HCT116 (cell line): ENCODE measurements around the gene BMP7. TPM values are rescaled to one million over a fixed set of nuclear protein-coding genes. Genes with fewer than 3 reads are reported as not detected.

Source experiments
- ATAC-seq: fragments of 200-7000 bp; cut with Tn5 transposase; 2 replicates; pipeline ENCODE4 v1.9.1; 2020; ENCODE audit warnings: mild to moderate bottlenecking, moderate library complexity
- BruUV-seq: library from RNA; stranded (reverse); fragments of 400-500 nt; replicated peaks from 2 replicates; lab custom pipeline; 2021; lab: Mats Ljungman, UMichigan
- CTCF ChIA-PET: fragments of 300-600 bp; sonication (Branson Sonifier 250); formaldehyde crosslinking; loops from one replicate; lab custom pipeline; 2021; ENCODE audit warnings: antibody characterized with exemption; lab: Charles Lee
- POLR2A ChIA-PET: fragments of 300-600, 350-600 bp; sonication (Branson Sonifier 250); formaldehyde crosslinking; loops from one replicate; lab custom pipeline; 2021; ENCODE audit warnings: antibody characterized with exemption; lab: Charles Lee
- RAD21 ChIA-PET, 2 experiments: fragments of 300-600 bp; sonication (Branson Sonifier 250); formaldehyde crosslinking; loops; one replicate each; lab custom pipeline; 2023; ENCODE audit warnings: low total read pairs in 2 of 2; ENCODE audit not compliant: uncharacterized antibody in 2 of 2, unreplicated experiment in 2 of 2, low non-redundant PET in 1 of 2; lab: Charles Lee
- DNase-seq: peaks from one replicate; pipeline ENCODE4 v3.0.0-alpha.2; 2010; ENCODE audit warnings: low read depth, low spot score
- H2AFZ ChIP-seq: fragments of 200-600 bp; shearing (Covaris generic), sonication (generic); 2 replicates; pipeline ENCODE4 v1.6.1; 2017; ENCODE audit warnings: low read depth, mixed run types, mixed read lengths, antibody characterized with exemption, low read length; ENCODE audit not compliant: poor library complexity, severe bottlenecking
- H3K27ac ChIP-seq: 2 replicates; pipeline ENCODE4 v1.5.1; 2012; ENCODE audit warnings: low read depth, low read length
- H3K27me3 ChIP-seq: fragments of 200-600 bp; sonication (generic); 2 replicates; pipeline ENCODE4 v1.6.1; 2016; ENCODE audit warnings: mixed run types, low read length, mixed read lengths; ENCODE audit not compliant: insufficient read depth
- H3K36me3 ChIP-seq, 2 experiments: fragments of 200-500 bp in 1 of 2; fragments of 200-600 bp in 1 of 2; sonication (Bioruptor generic) in 1 of 2; sonication (generic) in 1 of 2; 2 replicates each; pipeline versions ENCODE4 v1.5.1 to v1.6.1; 2014 to 2016; ENCODE audit warnings: low read length in 2 of 2, inconsistent platforms in 1 of 2, mixed read lengths in 1 of 2, mixed run types in 1 of 2; ENCODE audit not compliant: insufficient read depth in 2 of 2, control insufficient read depth in 1 of 2
- H3K4me1 ChIP-seq, 2 experiments: fragments of 200-600 bp in 1 of 2; sonication (generic) in 1 of 2; 2 replicates each; pipeline versions ENCODE4 v1.5.1 to v1.6.1; 2012 to 2017; ENCODE audit warnings: low read length in 2 of 2, inconsistent platforms in 1 of 2, mild to moderate bottlenecking in 1 of 2, mixed read lengths in 1 of 2, mixed run types in 1 of 2, moderate library complexity in 1 of 2; ENCODE audit not compliant: insufficient read depth in 2 of 2, control insufficient read depth in 1 of 2
- H3K4me2 ChIP-seq: fragments of 200-600 bp; sonication (generic); 2 replicates; pipeline ENCODE4 v1.6.1; 2017; ENCODE audit warnings: mixed run types, low read length, mixed read lengths
- H3K4me3 ChIP-seq, 2 experiments: fragments of 200-600 bp in 1 of 2; sonication (generic) in 1 of 2; replicated peaks in 1 of 2; 2 replicates each; pipeline ENCODE4 v1.5.1; 2011 to 2016; ENCODE audit warnings: low read length in 2 of 2, control low read depth in 1 of 2, low read depth in 1 of 2, mild to moderate bottlenecking in 1 of 2, mixed read lengths in 1 of 2, mixed run types in 1 of 2
- H3K79me2 ChIP-seq: fragments of 200-600 bp; sonication (generic); 2 replicates; pipeline ENCODE4 v1.6.1; 2017; ENCODE audit warnings: mild to moderate bottlenecking, mixed run types, low read length, moderate library complexity, mixed read lengths; ENCODE audit not compliant: insufficient read depth
- H3K9ac ChIP-seq: fragments of 200-600 bp; sonication (generic); 2 replicates; pipeline ENCODE4 v1.6.1; 2016; ENCODE audit warnings: low read length, mixed read lengths
- H3K9me2 ChIP-seq: fragments of 200-600 bp; sonication (generic), shearing (Covaris generic); 2 replicates; pipeline ENCODE4 v1.6.1; 2017; ENCODE audit warnings: mixed run types, mild to moderate bottlenecking, moderate library complexity; ENCODE audit not compliant: insufficient read depth
- H3K9me3 ChIP-seq, 2 experiments: fragments of 200-500 bp in 1 of 2; fragments of 200-600 bp in 1 of 2; sonication (Bioruptor generic) in 1 of 2; sonication (generic) in 1 of 2; 2 replicates each; pipeline ENCODE4 v1.6.1; 2014 to 2017; ENCODE audit warnings: low read length in 2 of 2, mixed read lengths in 2 of 2, inconsistent platforms in 1 of 2, low read depth in 1 of 2, mild to moderate bottlenecking in 1 of 2, mixed run types in 1 of 2, moderate library complexity in 1 of 2; ENCODE audit not compliant: control insufficient read depth in 1 of 2, insufficient read depth in 1 of 2
- H4K20me1 ChIP-seq: fragments of 200-600 bp; sonication (generic), shearing (Covaris generic); 2 replicates; pipeline ENCODE4 v1.6.1; 2017; ENCODE audit warnings: mixed run types, mild to moderate bottlenecking, moderate library complexity; ENCODE audit not compliant: insufficient read depth
- CBX3 ChIP-seq: IDR thresholded peaks from 2 replicates; pipeline ENCODE4 v1.6.1; 2012; ENCODE audit warnings: low read depth
- CEBPB ChIP-seq: IDR thresholded peaks from 2 replicates; pipeline ENCODE4 v1.6.1; 2012; ENCODE audit warnings: low read depth
- EGR1 ChIP-seq: IDR thresholded peaks from 2 replicates; pipeline ENCODE4 v1.6.1; 2012; ENCODE audit warnings: low read depth
- EZH2 ChIP-seq: fragments of 200-600 bp; sonication (generic); IDR thresholded peaks from 2 replicates; pipeline ENCODE4 v1.6.1; 2017; ENCODE audit warnings: antibody characterized with exemption, mixed run types
- FOSL1 ChIP-seq: IDR thresholded peaks from 2 replicates; pipeline ENCODE4 v1.6.1; 2012; ENCODE audit warnings: low read depth
- JUND ChIP-seq: IDR thresholded peaks from 2 replicates; pipeline ENCODE4 v1.6.1; 2012
- RAD21 ChIP-seq: IDR thresholded peaks from 2 replicates; pipeline ENCODE4 v1.6.1; 2012; ENCODE audit warnings: low read depth, mild to moderate bottlenecking
- SIN3A ChIP-seq: IDR thresholded peaks from 2 replicates; pipeline ENCODE4 v1.6.1; 2012; ENCODE audit warnings: low read depth
- SP1 ChIP-seq: IDR thresholded peaks from 2 replicates; pipeline ENCODE4 v1.6.1; 2012; ENCODE audit warnings: low read depth
- SRF ChIP-seq: IDR thresholded peaks from 2 replicates; pipeline ENCODE4 v1.6.1; 2012; ENCODE audit warnings: low read depth
- TCF7L2 ChIP-seq: IDR thresholded peaks from 2 replicates; pipeline ENCODE4 v1.7.0; 2011; ENCODE audit warnings: borderline replicate concordance, inconsistent platforms; ENCODE audit not compliant: insufficient read depth, insufficient read length; ENCODE audit errors: extremely low read depth
- YY1 ChIP-seq: IDR thresholded peaks from 2 replicates; pipeline ENCODE4 v1.6.1; 2011; ENCODE audit warnings: low read length, low read depth, moderate library complexity, mild to moderate bottlenecking; ENCODE audit not compliant: insufficient replicate concordance; ENCODE audit errors: extremely low read depth
- ZFX ChIP-seq: fragments of 450-650 bp; IDR thresholded peaks from 2 replicates; pipeline ENCODE4 v1.6.1; 2017
- ZNF274 ChIP-seq: fragments of 200-500 bp; sonication (Bioruptor generic); IDR thresholded peaks from 2 replicates; pipeline ENCODE4 v1.6.1; 2014; ENCODE audit warnings: mild to moderate bottlenecking, low read depth, low read length, inconsistent platforms
- intact Hi-C: fragments of 100-400 bp; cut with micrococcal nuclease; formaldehyde crosslinking; loops from 2 replicates; pipeline ENCODE4 v1.10.0; 2022
- total RNA-seq: library from RNA; stranded (reverse); gene quantifications from one replicate; pipeline ENCODE4 v1.2.1, GENCODE V29; 2021; ENCODE audit not compliant: unreplicated experiment
- TF ChIP-seq, protein P1 (sequence below): IDR thresholded peaks from 2 replicates; pipeline ENCODE4 v1.6.1; 2012
- TF ChIP-seq, protein P2 (sequence below): IDR thresholded peaks from 2 replicates; pipeline ENCODE4 v1.6.1; 2012
- TF ChIP-seq, protein P3 (sequence below): IDR thresholded peaks from 2 replicates; pipeline ENCODE4 v1.6.1; 2012; ENCODE audit warnings: low read depth
- TF ChIP-seq, protein P4 (sequence below), 3 experiments: fragments of 200-600 bp in 1 of 3; sonication (generic) in 1 of 3; IDR thresholded peaks in 2 of 3; conservative IDR thresholded peaks in 1 of 3; 2 replicates each; pipeline ENCODE4 v1.5.1; 2012 to 2017; ENCODE audit warnings: low read depth in 2 of 3, low read length in 2 of 3, antibody characterized with exemption in 1 of 3, borderline replicate concordance in 1 of 3, control low read depth in 1 of 3, mild to moderate bottlenecking in 1 of 3, mixed read lengths in 1 of 3, mixed run types in 1 of 3, moderate library complexity in 1 of 3; ENCODE audit not compliant: insufficient read depth in 1 of 3

BMP7 gene
- total RNA-seq, 1 experiment from 2014 or later = 7.0 TPM

DNA sequence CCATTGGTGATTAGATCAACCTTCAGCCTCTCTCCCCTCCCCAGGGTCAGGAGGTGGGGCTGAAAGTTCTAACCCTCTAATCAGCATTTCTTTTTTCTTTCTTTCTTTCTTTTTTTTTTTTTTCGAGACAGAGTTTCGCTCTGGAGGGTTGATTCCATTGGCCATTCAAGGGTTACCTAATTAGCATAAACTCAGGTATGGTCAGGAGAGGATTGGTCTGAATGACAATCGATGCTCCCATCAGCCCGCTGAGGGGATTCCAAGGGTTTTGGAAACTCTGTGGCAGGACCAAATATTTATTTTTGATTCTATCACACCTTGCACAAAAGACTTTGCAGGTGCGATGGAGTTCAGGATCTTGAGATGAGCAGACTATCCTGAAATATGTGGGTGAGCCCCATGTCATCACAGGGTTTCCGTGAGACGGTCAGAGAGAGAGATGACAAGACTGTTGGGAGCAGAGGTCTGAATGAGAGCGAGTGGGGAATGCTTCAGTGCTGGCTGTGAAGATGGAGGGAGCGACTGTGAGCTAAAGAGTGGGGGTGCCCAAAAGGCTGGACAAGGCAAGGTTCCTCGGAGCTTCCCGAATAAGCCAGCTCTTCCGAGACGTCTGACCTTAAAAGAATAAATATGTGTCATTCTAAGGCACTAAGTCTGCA, 107.1 kb downstream of the BMP7 start:
- no peaks in the 10 kb centered on the region for H4K20me1 ChIP-seq
- no peaks in the 10 kb centered on the region for H3K36me3 ChIP-seq
- H3K4me1 ChIP-seq = no peaks in the 10 kb centered on the region
- H3K9ac ChIP-seq = no peak overlapping the region
- H3K27ac ChIP-seq = no peak overlapping the region
- ATAC-seq = no peak
- no TSS peak for BruUV-seq
- ChIA-PET POLR2A (no interaction called here), CTCF (no interaction called here), RAD21 (no interaction called here)
- no peak overlapping the region for H3K4me3 ChIP-seq
- no peaks in the 10 kb centered on the region for H3K9me2 ChIP-seq
- DNase-seq = no peak
- no peaks in the 10 kb centered on the region for H3K79me2 ChIP-seq
- H3K4me2 ChIP-seq = no peak overlapping the region
- no peaks in the 10 kb centered on the region for H3K27me3 ChIP-seq
- no peak for TF ChIP-seq SP1
- TF ChIP-seq EGR1 = no peak
- no peak for TF ChIP-seq EZH2
- no peak for TF ChIP-seq SIN3A
- no peak for TF ChIP-seq CEBPB
- TF ChIP-seq, protein P1, sequence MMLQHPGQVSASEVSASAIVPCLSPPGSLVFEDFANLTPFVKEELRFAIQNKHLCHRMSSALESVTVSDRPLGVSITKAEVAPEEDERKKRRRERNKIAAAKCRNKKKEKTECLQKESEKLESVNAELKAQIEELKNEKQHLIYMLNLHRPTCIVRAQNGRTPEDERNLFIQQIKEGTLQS = no peak
- TF ChIP-seq ZFX = no peak
- no peak for TF ChIP-seq RAD21
- TF ChIP-seq YY1 = no peak
- TF ChIP-seq CBX3 = no peak
- TF ChIP-seq, protein P2, sequence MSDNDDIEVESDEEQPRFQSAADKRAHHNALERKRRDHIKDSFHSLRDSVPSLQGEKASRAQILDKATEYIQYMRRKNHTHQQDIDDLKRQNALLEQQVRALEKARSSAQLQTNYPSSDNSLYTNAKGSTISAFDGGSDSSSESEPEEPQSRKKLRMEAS = no peak
- TF ChIP-seq, protein P3, sequence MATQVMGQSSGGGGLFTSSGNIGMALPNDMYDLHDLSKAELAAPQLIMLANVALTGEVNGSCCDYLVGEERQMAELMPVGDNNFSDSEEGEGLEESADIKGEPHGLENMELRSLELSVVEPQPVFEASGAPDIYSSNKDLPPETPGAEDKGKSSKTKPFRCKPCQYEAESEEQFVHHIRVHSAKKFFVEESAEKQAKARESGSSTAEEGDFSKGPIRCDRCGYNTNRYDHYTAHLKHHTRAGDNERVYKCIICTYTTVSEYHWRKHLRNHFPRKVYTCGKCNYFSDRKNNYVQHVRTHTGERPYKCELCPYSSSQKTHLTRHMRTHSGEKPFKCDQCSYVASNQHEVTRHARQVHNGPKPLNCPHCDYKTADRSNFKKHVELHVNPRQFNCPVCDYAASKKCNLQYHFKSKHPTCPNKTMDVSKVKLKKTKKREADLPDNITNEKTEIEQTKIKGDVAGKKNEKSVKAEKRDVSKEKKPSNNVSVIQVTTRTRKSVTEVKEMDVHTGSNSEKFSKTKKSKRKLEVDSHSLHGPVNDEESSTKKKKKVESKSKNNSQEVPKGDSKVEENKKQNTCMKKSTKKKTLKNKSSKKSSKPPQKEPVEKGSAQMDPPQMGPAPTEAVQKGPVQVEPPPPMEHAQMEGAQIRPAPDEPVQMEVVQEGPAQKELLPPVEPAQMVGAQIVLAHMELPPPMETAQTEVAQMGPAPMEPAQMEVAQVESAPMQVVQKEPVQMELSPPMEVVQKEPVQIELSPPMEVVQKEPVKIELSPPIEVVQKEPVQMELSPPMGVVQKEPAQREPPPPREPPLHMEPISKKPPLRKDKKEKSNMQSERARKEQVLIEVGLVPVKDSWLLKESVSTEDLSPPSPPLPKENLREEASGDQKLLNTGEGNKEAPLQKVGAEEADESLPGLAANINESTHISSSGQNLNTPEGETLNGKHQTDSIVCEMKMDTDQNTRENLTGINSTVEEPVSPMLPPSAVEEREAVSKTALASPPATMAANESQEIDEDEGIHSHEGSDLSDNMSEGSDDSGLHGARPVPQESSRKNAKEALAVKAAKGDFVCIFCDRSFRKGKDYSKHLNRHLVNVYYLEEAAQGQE = no peak
- TF ChIP-seq FOSL1 = no peak
- no peak for TF ChIP-seq SRF
- no peak for TF ChIP-seq ZNF274
- no peak for TF ChIP-seq TCF7L2
- TF ChIP-seq, protein P4, sequence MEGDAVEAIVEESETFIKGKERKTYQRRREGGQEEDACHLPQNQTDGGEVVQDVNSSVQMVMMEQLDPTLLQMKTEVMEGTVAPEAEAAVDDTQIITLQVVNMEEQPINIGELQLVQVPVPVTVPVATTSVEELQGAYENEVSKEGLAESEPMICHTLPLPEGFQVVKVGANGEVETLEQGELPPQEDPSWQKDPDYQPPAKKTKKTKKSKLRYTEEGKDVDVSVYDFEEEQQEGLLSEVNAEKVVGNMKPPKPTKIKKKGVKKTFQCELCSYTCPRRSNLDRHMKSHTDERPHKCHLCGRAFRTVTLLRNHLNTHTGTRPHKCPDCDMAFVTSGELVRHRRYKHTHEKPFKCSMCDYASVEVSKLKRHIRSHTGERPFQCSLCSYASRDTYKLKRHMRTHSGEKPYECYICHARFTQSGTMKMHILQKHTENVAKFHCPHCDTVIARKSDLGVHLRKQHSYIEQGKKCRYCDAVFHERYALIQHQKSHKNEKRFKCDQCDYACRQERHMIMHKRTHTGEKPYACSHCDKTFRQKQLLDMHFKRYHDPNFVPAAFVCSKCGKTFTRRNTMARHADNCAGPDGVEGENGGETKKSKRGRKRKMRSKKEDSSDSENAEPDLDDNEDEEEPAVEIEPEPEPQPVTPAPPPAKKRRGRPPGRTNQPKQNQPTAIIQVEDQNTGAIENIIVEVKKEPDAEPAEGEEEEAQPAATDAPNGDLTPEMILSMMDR (IDR thresholded peaks at IDR 0.05 in 2 of 3, conservative IDR thresholded peaks at IDR 0.05 in 1 of 3; ENCODE audit: borderline replicate concordance in 1 of 3, insufficient read depth in 1 of 3, low read depth in 2 of 3, low read length in 2 of 3) = no peak
- no peak for TF ChIP-seq JUND
- intact Hi-C loops = no loop called here
- no peaks in the 10 kb centered on the region for H3K9me3 ChIP-seq
- no peak overlapping the region for H2AFZ ChIP-seq
